ENCODE results near the gene KRTAP10-10. TPM values are rescaled to one million over a fixed set of nuclear protein-coding genes. Genes with fewer than 3 reads are reported as not detected.

KRTAP10-10 gene
- total and polyA plus RNA-seq, 2 donors (not counting 1 experiment from before 2014, with no cell fraction given) = not detected

DNA sequence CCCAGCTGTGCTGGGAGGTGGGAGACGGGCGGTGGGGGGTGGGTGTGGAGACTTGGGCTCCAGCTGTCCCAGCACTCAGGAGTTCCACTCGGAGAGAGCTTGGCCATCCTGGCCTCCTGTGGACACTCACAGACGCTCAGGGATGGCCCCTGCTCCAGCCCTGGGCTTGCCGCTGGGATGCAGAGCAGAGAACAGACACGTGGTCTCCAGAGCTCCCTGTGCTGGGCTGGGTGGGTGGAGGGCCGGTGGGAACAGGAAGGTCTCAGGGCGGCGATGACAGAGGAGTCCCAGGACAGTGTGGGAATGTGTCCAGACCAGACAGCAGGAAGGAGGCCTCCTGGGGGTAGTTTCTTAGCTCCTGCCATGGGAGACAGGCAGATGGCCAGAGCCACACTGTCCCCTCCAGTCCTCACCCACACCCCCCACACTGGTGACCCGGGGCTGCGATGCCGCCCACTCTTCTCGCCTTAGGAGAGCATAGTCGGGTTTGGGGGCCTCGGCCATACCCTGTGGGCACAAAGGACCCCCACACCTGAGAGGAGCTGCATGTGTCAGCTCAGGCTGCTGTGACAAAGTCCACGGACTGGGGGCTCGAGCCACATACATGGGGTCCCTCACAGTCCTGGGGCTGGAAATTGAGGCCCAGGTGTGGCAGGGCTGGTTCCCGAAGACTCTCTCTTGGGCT lies 8.3 kb upstream of the KRTAP10-10 start:
- H3K4me1 ChIP-seq (ENCODE audit: control insufficient read depth, extremely low read depth, insufficient read depth, low read length) = no peaks in the 10 kb centered on the region
- TF ChIP-seq, protein P1, sequence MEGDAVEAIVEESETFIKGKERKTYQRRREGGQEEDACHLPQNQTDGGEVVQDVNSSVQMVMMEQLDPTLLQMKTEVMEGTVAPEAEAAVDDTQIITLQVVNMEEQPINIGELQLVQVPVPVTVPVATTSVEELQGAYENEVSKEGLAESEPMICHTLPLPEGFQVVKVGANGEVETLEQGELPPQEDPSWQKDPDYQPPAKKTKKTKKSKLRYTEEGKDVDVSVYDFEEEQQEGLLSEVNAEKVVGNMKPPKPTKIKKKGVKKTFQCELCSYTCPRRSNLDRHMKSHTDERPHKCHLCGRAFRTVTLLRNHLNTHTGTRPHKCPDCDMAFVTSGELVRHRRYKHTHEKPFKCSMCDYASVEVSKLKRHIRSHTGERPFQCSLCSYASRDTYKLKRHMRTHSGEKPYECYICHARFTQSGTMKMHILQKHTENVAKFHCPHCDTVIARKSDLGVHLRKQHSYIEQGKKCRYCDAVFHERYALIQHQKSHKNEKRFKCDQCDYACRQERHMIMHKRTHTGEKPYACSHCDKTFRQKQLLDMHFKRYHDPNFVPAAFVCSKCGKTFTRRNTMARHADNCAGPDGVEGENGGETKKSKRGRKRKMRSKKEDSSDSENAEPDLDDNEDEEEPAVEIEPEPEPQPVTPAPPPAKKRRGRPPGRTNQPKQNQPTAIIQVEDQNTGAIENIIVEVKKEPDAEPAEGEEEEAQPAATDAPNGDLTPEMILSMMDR (conservative IDR thresholded peaks at IDR 0.05 in 1 of 2, IDR thresholded peaks at IDR 0.05 in 1 of 2; ENCODE audit: low read depth in 1 of 2, low read length in 2 of 2) = no peak
- TF ChIP-seq EZH2 (IDR thresholded peaks at IDR 0.05; ENCODE audit: low read length, missing control alignments) = no peak

DNA sequence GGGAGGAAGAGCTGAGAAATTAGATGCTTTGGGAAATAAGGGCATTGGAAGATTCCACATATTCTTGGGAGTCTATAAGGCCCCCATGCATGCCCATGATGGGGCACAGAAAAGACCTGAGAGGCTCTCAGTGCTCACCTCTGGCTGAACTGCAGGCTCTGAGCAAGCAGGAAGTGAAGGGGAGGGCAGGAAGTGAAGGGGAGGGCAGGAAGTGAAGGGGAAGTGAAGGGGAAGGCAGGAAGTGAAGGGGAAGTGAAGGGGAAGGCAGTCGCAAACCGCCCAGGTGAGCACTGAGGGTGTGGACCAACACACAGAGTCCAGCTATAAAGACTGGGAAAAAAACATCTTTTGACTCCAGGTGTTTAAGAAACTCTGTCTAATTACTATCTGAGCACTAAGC lies 6.7 kb upstream of the KRTAP10-10 start:
- Histone ChIP-seq H3K4me3 (replicated peaks in 1 of 4; ENCODE audit: control extremely low read depth in 1 of 4, insufficient read depth in 1 of 4, low read depth in 3 of 4, low read length in 4 of 4) (no peak overlapping the region), H3K27me3 (ENCODE audit: control insufficient read depth, insufficient read depth, low read length) (no peaks in the 10 kb centered on the region), H2AFZ (ENCODE audit: low read length) (no peak overlapping the region), H3K4me2 (ENCODE audit: extremely low read depth, insufficient read depth, low read length) (no peak overlapping the region), H3K9me3 (ENCODE audit: control insufficient read depth, insufficient read depth, low read depth, low read length) (no peaks in the 10 kb centered on the region), H3K79me2 (ENCODE audit: control insufficient read depth, insufficient read depth, low read length) (no peaks in the 10 kb centered on the region), H3K36me3 (ENCODE audit: control insufficient read depth, insufficient read depth, low read length) (no peaks in the 10 kb centered on the region), H3K4me1 (ENCODE audit: control insufficient read depth, extremely low read depth, insufficient read depth, low read length) (no peaks in the 10 kb centered on the region), H3K27ac (ENCODE audit: insufficient read depth, low read length) (no peak overlapping the region), H4K20me1 (ENCODE audit: control insufficient read depth, extremely low read depth, insufficient read depth, low read length) (no peaks in the 10 kb centered on the region), H3K9ac (ENCODE audit: insufficient read depth, low read length) (no peak overlapping the region)
- TF ChIP-seq EZH2 (IDR thresholded peaks at IDR 0.05; ENCODE audit: low read length, missing control alignments) = no peak
- TF ChIP-seq, protein P1 (conservative IDR thresholded peaks at IDR 0.05 in 1 of 2, IDR thresholded peaks at IDR 0.05 in 1 of 2; ENCODE audit: low read depth in 1 of 2, low read length in 2 of 2) = no peak
- no peak for DNase-seq (ENCODE audit: low read depth in 2 of 2)

More for the DNA sequence above, 8.3 kb upstream of the KRTAP10-10 start:
- no peaks in the 10 kb centered on the region for H3K36me3 ChIP-seq (ENCODE audit: control insufficient read depth, insufficient read depth, low read length)
- H3K4me2 ChIP-seq (ENCODE audit: extremely low read depth, insufficient read depth, low read length) = no peak overlapping the region
- no peaks in the 10 kb centered on the region for H3K79me2 ChIP-seq (ENCODE audit: control insufficient read depth, insufficient read depth, low read length)
- no peak overlapping the region for H2AFZ ChIP-seq (ENCODE audit: low read length)
- no peaks in the 10 kb centered on the region for H3K9me3 ChIP-seq (ENCODE audit: control insufficient read depth, insufficient read depth, low read depth, low read length)
- H3K27me3 ChIP-seq (ENCODE audit: control insufficient read depth, insufficient read depth, low read length) = no peaks in the 10 kb centered on the region
- no peak overlapping the region for H3K27ac ChIP-seq (ENCODE audit: insufficient read depth, low read length)
- no peaks in the 10 kb centered on the region for H4K20me1 ChIP-seq (ENCODE audit: control insufficient read depth, extremely low read depth, insufficient read depth, low read length)
- DNase-seq (ENCODE audit: low read depth in 2 of 2) = no peak
- no peak overlapping the region for H3K4me3 ChIP-seq (replicated peaks in 1 of 4; ENCODE audit: control extremely low read depth in 1 of 4, insufficient read depth in 1 of 4, low read depth in 3 of 4, low read length in 4 of 4)
- no peak overlapping the region for H3K9ac ChIP-seq (ENCODE audit: insufficient read depth, low read length)

DNA sequence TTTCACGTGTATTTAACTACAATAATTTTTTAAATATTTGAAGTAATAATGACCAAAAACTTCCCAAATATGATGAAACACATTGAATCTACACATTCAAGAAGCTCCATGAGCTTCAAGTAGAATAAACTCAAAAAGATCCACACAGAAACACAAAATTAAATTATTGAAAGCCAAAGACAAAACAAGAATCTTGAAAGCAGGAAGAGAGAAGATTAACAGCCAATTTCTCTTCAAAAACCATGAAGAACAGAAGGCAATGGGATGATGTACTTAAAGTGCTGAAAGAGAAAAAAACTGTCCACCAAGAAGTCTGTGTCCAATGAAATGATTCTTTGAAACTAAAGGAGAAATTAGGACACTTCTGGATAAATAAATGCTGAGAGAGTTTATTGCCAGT lies 5.1 kb upstream of the KRTAP10-10 start:
- TF ChIP-seq, protein P1 (conservative IDR thresholded peaks at IDR 0.05 in 1 of 2, IDR thresholded peaks at IDR 0.05 in 1 of 2; ENCODE audit: low read depth in 1 of 2, low read length in 2 of 2) = no peak
- no peak for TF ChIP-seq EZH2 (IDR thresholded peaks at IDR 0.05; ENCODE audit: low read length, missing control alignments)
- no peaks in the 10 kb centered on the region for H3K79me2 ChIP-seq (ENCODE audit: control insufficient read depth, insufficient read depth, low read length)
- H3K27ac ChIP-seq (ENCODE audit: insufficient read depth, low read length) = no peak overlapping the region
- H2AFZ ChIP-seq (ENCODE audit: low read length) = no peak overlapping the region
- H3K27me3 ChIP-seq (ENCODE audit: control insufficient read depth, insufficient read depth, low read length) = no peaks in the 10 kb centered on the region
- H3K9me3 ChIP-seq (ENCODE audit: control insufficient read depth, insufficient read depth, low read depth, low read length) = no peaks in the 10 kb centered on the region
- H3K9ac ChIP-seq (ENCODE audit: insufficient read depth, low read length) = no peak overlapping the region
- no peaks in the 10 kb centered on the region for H3K4me1 ChIP-seq (ENCODE audit: control insufficient read depth, extremely low read depth, insufficient read depth, low read length)
- no peak for DNase-seq (ENCODE audit: low read depth in 2 of 2)
- H3K36me3 ChIP-seq (ENCODE audit: control insufficient read depth, insufficient read depth, low read length) = no peaks in the 10 kb centered on the region
- H3K4me2 ChIP-seq (ENCODE audit: extremely low read depth, insufficient read depth, low read length) = no peak overlapping the region
- H4K20me1 ChIP-seq (ENCODE audit: control insufficient read depth, extremely low read depth, insufficient read depth, low read length) = no peaks in the 10 kb centered on the region
- no peak overlapping the region for H3K4me3 ChIP-seq (replicated peaks in 1 of 4; ENCODE audit: control extremely low read depth in 1 of 4, insufficient read depth in 1 of 4, low read depth in 3 of 4, low read length in 4 of 4)

Measured in fibroblast of lung (primary cell).